ENCODE measurements around the gene G0S2.
A peak's percentile ranks its signal among the peaks of the same experiment; 100 is the strongest.

The G0S2 gene, protein sequence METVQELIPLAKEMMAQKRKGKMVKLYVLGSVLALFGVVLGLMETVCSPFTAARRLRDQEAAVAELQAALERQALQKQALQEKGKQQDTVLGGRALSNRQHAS

DNA sequence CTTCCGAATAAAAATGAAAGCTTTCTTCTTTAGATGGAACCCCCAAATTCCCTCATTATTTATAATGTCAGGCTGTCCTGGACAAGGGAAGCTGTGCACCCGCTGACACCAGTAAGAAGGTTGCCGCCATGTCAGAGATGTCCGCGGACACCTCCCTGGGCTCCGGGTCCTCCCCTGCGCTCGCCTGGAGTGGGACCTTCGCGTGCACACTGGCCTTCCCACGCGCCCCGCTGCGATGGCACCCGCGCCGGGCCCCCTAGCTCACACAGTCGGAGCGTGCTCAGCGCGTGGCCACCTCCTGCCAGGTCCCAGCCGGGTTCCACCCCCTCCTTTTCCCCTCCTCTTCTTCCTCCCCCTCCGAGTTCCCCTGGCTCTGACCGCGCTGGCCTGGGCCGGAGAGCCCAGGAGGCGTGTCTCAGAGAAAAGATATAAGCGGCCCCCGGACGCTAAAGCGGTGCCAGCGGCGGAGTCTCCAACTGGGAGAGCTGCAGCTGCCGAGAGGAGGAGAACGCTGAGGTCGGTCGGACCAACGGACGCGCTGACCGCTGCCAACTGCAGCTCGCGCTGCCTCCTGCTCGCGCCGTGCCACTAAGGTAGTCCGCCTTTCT, at the start of gene G0S2:
TSS of gene G0S2 (plus strand) at position 456 of the 608 bp plus-strand sequence. CDS start 273 bp downstream, outside the sequence.
- no peak for DNase-seq (ENCODE audit: low spot score)

DNA sequence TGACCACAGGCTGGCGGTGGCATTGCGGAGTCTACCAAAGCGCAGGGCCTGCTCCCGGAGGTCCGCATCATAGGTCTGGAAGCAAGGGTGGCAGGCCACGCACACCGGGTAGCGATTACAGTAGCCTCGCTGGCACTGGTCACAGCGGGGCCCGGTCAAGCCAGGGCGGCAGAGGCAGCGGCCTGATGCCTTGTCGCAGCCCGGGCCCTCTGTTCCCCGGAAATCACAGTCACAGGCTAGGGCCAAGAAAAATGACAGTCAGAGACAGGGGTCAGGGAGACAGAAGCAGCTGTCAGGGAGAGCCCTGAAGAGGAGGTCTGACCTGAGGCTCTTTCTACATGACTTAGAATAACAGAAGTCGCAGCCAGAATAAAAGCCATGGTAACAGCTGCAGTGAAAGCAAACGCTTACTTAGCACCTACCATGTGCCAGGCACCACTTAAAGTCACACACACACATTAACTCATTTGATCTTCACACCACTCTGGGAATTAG, 49.4 kb upstream of the G0S2 start:
- no peak for DNase-seq (ENCODE audit: low spot score)

DNA sequence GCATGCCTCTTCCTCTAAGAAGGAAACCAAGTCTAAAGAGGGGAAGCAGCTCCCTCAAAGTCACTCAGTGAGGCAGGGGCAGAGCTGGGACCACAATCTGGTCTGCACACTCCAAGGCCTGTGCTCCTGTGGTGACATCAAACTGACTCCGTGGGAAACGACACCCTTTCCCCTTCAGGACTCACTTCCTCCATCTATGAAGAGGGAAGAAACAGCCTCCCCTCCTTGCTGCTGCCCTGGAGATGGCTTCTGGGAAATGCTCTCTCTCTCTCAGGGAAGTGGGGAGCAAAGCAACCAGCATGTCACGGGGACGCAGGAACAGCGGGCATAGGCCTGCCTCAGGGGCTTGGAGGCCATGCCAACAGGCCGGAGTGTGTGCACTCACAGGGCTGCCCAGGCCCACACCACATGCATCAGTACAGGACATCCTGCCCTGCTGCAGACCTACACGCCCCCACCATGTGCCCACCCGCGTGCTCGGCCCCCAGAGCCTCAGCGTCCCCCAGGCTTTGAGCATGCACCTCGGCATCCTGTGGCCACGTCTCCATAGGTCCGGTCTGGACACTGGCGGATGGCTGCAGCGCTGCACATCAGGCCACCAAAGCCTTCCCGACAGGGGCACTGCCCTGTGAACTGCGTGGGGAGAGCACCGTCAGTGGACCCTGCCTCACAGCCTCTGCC, 48.7 kb upstream of the G0S2 start:
- DNase-seq (ENCODE audit: low spot score) = no peak

DNA sequence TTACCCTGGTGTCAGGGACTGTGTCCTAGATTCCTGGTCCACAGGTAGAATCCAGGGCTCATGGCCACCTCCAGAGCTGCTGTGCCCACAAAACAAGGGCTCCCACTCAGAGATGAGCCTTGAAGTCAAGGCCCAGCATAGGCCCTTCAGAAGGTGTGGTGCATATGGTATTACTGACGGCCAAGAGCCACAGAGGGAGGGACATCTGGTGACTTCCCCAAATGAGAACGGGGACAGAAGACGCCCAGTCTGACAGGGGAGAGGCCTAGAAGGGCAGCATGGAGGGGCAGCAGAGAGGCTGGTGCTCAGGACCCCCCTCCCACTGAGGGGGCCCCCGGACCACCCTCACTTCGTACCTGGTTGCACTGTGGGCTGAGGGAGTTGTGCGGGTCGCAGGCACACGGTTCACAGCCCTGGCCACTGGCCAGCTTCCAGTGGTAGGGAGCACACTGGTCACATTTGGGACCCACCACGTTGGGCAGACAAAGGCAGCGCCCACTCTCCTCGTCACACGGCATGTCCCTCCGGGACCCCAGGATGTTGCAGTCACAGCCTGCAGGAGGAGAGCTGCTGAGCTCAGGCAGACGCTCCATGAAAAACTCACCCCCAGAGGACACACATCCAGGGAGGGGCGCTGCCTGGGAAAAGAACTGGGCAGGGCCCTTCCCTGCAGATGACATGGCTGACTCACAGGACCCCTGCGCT, 48.0 kb upstream of the G0S2 start:
- DNase-seq (ENCODE audit: low spot score) = no peak

DNA sequence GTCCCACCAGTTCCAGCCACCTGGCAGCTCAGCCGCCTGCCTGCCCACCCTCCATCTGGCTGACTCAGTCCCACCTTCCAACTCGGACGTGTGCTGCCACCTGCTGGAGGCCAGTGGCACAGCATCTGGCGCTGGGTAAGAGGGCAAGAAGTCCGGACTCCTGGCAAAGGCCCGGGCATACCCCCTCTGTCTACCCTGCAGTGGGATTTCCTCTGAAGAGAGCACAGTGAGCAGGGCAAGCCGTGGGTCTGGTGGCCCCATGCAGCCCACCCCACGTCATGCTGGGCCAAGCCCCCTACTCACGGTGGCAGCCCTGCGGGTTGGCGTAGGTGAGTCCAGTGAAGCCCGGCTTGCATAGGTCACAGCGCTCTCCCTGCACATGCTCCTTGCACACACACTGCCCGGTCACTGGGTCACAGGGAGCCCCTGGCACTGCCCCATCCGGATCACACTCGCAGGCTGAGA, 47.4 kb upstream of the G0S2 start:
- peak; percentile 67 for DNase-seq (ENCODE audit: low spot score)

DNA sequence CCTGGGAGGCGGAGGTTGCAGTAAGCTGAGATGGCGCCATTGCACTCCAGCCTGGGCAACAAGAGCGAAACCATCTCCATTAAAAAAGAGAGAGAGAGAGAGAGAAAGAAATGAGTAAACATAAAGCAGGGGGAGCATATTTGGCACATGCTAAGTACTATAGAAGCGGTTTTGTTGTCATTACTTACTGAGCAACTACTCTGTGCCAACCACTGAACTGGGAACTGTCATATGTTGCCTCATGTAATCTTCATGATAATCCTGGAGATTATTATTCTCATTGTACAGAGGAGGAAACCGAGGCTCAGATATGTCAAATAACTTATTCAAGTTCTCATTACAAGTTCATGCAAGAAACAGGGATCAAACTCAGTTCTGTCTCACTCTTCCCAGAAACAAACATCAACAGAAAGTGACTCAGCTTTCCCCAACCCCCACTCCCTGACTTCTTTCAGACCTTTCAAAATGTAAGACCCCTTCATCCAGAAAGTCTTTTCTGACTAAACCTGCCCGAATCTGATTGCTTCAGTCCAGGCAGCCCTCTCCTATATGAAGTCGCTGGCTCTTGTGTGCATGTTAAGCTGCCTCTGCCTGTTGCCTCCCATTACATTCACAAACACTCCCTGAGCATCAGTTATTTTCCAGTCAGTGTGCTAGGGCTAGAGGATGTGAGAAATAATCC, 46.5 kb upstream of the G0S2 start:
- DNase-seq (ENCODE audit: low spot score) = no peak

DNA sequence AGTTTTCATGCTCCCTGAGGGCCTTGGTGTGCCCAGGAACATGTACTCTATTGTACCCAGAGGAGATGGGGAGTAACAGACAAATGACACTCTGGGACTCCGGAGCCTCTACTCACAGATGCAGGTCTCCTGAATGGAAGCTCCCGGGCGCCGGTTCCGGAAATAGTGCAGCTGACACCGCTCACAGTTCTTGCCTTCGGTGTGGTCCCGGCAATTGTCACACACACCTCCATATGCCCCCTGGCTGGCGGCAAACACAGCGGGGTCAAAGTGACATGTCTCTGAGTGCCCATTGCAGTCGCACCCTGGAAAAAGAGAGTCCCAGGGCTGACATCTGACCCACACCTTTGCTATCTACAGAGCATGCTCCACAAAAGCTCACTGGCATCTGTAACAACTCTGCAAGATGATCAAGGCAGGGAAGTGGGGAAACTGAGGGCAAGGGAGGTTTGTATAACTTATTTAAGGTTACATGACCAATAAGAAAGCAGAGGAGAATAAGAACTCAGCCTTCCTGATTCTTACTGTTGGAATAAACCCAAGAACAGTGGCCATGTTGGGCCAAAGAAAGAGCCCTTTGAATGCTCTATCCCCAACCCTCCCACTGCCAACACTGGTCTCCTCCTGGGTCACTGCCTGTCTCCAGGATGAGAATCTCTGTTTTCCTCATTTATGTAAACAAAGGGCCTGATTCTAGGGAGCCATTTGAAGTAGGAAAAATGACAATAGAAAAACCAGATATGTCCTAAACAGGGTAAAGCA, 45.4 kb upstream of the G0S2 start:
- no peak for DNase-seq (ENCODE audit: low spot score)

DNA sequence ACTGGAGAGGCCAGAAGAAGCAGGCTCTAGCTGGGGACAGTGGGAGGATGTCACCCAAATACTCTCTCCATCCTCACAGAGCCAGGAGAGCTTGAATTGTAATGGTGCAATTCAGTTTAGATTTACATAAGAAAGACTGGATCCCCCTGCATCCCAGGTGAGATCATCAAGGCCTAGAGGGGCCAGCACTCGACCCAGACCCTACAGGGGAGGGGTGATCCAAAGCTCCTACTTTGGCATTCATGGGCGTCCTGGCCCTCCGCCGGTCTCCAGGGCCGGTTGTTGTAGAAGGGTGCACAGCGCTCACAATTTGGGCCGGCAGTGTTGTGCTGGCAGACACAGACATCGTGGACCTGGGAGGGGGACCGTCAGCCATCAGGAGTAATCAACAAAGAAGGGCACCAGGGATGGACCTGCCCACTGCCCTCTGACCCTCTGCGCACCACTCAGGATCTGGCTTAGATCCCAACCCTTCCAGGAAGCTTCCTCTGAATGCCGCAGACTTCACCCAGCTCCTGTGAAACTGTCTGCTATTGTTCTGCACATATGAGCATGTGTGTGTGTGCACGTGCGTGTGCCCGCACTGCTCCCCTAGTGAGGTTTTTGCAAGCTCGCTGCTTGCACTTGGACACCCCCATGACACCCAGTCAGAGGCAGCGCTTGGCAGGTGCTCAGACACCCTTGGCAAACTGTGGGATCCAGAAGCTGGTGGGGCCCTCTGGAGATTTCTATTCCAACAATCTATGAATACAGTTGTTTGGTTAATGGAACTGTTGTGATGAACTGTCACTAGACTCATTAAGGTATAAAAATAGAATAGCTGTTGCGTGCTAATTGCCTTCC, 44.6 kb upstream of the G0S2 start:
- no peak for DNase-seq (ENCODE audit: low spot score)

DNA sequence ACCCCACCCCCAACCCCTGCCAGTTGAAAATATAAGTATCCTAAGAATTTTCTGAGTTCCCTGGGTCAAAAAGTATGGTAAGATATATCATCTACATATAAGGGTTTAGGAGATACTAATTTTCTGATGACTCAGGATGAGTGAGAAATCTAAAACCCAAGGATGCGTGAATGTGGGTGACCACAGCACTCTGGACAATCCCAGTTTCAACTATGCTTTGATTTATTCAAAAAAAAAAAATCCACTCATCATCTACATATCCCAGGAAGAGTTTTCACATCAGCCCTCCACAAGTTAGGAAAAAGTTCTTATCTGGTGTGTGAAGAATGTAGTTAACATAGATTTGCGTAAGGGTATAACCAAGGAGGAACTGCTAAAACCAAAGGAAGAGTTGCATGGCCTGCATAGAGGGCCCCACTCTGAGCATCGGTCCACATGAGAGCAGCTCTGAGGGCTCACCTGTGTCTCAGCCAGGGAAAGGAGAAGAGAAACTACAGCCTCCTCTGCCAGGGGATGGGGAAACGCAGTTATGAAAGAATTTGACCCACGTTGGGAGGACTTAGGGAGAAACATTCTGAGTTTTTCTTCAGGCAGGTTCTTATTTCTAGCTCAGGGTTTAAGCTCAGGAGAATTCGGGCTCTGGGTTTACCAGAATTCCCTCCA, 41.7 kb upstream of the G0S2 start:
- no peak for DNase-seq (ENCODE audit: low spot score)

DNA sequence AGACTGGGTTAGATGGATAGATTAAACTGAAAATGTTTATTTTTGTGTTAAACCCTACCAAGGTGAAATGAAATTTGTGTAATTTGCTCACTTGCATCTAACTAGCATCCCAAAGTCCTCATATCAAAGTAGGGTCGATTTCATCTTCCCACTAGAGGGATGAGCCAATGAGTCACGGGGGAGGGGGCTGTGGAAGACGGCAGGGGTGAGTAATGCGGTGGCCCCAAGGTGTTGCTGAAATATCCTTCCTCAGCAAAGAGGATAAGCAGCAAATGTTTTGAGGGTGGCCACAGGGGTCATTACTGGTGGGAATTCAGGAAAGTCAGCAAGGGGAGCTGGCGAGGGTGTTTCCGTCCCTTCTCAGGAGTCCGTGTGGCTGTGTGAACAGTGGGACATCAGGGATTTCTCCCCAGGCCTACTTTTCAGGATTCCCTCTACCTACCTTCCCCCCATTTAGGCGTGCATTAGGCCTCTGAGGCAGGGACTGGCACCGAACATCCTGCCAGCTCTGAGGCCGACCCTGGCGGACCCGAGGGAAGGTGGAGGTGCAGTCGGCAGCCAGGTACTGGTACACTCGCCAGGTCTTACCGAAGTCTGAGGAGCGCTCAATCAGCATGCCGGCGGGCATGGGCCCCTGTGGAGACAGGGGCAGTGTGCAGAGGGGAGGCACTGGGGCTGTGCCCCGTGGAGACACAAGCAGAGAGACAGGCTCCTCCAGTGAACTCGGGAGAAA, 41.0 kb upstream of the G0S2 start:
- DNase-seq (ENCODE audit: low spot score) = no peak

DNA sequence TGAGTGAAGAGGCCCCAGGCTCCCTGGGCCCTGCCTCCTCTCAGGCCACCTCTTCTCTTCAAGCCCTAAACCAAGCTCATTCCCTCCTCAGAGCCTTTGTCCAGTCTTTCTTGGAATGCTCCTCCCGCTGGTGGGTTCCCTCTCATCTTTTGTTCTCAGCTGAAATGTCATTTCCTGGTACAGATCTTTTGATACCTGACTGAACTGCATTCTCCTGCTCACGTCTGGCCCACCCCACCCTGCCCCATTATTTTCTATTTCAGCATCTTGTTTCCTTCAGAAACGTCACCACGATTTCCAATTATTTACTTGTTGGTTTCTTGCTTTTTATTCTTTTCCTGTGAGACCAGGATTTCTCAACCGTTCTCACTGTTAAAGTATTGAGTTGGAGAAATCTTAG, 39.4 kb upstream of the G0S2 start:
- DNase-seq (ENCODE audit: low spot score) = no peak

DNA sequence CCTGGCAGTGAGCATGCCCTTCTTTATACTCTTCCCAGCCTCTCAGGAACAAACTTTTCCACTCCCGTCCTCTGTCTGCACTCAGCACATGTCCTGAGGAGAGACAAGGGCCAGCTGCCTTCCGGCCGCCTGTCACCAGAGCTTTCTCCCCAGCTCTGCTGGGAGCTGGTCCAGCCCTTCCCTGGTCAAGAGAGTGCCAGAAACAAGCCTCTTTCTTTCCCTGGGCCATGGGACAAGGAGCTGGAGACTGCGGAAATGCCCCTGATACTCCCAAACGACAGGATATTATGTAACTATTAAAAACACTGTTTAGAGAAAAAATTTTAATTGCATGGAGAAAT, 33.4 kb upstream of the G0S2 start:
- no peak for DNase-seq (ENCODE audit: low spot score)

DNA sequence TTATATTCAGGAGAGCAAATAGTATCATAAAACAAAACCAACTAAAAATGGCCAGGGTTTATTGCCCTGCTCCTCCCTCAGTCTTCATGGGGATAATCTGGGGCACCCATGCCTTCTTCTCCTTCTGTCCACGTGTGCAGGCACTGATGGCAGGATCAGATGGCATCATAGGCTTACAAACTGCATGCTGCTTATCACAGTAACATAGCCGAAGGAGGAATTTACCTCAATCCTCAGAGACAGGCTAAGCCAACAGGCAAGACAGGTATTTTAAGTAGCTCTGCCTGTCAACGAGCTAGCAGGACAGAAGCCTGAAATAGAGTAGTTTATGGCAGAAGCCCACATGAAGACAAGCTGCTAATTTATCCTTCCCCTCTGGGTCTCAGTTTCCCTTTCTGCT, 32.4 kb upstream of the G0S2 start:
- DNase-seq (ENCODE audit: low spot score) = no peak

DNA sequence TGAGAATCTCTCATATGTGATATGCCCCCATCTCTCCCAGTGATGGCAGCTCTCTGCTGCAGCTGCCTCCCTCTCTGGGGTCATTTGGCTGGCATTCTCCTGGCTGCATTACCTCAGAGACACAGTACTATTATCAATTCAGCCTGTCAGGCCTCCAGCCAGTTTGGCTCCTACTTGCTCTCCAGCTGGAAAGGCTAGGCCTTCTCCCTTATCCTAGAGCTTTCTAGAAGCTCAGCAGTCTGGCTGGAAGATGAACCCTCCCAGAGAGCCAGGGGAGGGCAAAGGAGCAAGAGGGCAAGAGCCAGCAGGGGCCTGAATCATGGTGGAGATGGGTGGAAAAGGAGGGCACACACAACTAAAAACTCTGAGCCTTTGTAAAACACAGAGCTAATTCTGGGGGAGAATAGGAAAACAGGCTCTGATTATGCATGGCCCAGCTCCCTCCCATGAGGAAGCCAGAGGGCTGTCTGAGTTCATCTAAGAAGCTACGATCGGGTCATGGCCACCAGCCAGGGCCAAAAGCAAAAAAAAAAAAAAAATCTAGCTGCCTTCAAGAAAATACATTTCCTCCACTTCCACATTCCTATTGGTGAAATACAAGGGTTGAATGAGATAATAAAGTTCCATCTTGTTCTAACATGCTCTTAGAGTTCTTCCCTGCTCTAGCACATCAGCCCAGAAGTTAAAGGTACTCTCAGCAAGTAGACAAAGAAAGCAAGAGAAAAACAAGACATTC, 31.8 kb upstream of the G0S2 start:
- DNase-seq (ENCODE audit: low spot score) = no peak

DNA sequence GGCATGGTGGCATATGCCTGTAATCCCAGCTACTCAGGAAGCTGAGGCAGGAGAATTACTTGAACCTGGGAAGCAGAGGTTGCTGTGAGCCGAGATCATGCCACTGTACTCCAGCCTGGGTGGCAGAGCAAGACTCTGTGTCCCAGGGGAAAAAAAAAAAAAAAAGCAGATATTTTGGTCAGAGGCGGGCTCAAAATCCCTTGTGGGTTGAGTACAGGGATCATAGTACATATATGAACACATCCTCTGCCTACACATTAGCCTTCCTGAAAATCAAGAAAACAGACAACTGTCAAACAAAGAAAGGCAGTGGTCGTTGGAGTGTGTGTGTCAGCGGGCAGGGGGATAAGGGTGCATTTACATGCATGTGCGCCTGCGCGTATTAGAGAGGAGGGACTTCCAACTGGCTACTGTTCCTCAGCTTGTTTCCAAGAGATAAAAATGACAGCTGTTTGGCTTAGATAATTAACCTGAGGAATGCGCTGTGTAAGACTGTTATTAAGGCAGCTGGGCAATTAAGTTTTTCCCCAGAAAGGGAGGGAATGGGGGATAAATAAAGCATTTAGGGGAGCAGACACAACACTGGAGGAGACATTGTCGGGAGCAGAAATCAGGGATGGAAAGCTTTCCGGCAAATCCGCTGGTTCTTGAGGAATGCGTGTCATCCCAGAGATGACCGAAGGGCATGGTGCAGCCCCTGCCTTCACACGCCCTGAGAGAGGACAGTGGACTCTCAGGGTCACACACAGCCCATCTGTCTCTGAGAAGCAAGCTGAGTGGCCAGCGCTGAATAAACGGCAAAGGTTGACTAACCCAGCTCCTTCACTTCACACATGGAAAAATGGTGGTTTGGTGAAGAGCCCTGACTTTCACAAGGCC, 29.4 kb upstream of the G0S2 start:
- no peak for DNase-seq (ENCODE audit: low spot score)

DNA sequence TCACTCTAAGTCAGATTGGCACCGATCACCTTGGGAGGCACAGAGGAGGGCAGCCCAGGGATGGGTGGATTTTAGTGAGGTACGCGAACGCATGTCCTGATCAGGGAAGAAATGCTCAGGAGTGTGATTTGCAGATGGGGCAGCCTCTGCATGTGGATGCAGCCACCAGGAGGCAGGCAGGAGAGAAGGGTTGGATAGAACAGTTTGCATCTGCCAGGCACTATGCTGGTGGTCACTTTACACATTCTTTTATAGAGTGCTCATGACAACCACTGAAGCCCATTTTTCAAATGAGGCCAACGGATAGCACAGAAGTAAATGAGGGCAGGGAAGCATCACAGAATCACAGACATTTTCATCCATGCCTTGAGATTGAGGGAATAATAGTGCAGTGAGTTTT, 28.7 kb upstream of the G0S2 start:
- no peak for DNase-seq (ENCODE audit: low spot score)

DNA sequence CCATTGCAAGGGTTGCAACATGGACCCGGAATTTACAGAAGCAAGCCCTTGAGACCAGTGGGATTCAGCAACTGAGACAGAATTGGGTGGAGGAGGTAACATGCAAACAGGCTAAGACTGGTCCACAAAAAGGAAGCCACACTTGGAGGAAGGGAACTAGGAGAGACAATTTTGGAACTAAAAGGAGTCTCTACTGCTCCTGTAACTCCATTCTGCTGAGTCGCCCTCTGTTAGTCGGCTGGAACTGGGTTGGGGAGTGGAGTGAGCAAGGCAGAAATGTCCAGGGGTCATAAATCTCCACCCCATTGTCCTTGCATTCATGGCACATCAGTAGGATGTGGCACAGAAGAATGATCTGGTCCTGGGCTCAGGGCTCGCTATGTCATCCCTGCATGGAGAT, 28.1 kb upstream of the G0S2 start:
- DNase-seq (ENCODE audit: low spot score) = no peak

DNA sequence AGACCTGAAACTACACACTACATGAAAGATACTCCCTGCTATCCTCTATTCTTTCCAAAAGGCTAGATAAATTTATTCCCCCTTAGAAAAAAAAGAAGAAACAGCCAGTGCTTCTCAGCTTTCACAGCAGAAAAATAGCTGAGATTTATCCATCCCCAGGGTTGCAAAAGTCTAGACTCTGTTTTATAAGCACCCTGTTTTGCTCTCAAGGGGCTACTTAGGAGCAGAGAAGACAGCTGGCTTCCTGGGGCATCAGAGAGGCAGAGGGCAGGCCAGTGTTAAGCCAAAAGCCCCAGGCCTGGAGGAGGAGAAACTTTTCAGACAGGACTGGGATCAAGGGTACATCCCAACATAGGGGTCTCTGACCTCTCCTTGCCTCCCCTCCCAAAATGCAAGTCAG, 26.9 kb upstream of the G0S2 start:
- no peak for DNase-seq (ENCODE audit: low spot score)
